ENCODE results near the gene MAS1L. TPM values are rescaled to one million over a fixed set of nuclear protein-coding genes. Genes with fewer than 3 reads are reported as not detected.

Gene MAS1L
- total RNA-seq, 4 donors from 2014 or later = not detected

GRCh38 chr6:29504961-29505360, 17.2 kb upstream of the MAS1L start:
- no peak for TF ChIP-seq CTCF (IDR thresholded peaks at IDR 0.05)
- ATAC-seq (ENCODE audit: low FRiP score) (no peak), DNase-seq (ENCODE audit: low spot score) (no peak)

- no peak for TF ChIP-seq CTCF (IDR thresholded peaks at IDR 0.05)
- ATAC-seq (ENCODE audit: low FRiP score) (no peak), DNase-seq (ENCODE audit: low spot score) (no peak)
These were observed 14.8 kb upstream of the MAS1L start for GRCh38 chr6:29502597-29502996.

- TF ChIP-seq CTCF (IDR thresholded peaks at IDR 0.05) = no peak
- no peak for ATAC-seq (ENCODE audit: low FRiP score)
- no peak for DNase-seq (ENCODE audit: low spot score)
These were observed 14.4 kb upstream of the MAS1L start for GRCh38 chr6:29502181-29502580.

- ATAC-seq (ENCODE audit: low FRiP score) (no peak), DNase-seq (ENCODE audit: low spot score) (no peak)
- no peak for TF ChIP-seq CTCF (IDR thresholded peaks at IDR 0.05)
These were observed 13.3 kb upstream of the MAS1L start for GRCh38 chr6:29501106-29501505.

GRCh38 chr6:29500594-29500993, 12.8 kb upstream of the MAS1L start:
- no peak for TF ChIP-seq CTCF (IDR thresholded peaks at IDR 0.05)
- ATAC-seq (ENCODE audit: low FRiP score) (no peak), DNase-seq (ENCODE audit: low spot score) (no peak)

GRCh38 chr6:29499704-29500103, 11.9 kb upstream of the MAS1L start:
- ATAC-seq (ENCODE audit: low FRiP score) (no peak), DNase-seq (ENCODE audit: low spot score) (no peak)
- no peak for TF ChIP-seq CTCF (IDR thresholded peaks at IDR 0.05)

- DNase-seq (ENCODE audit: low spot score) (no peak), ATAC-seq (ENCODE audit: low FRiP score) (no peak)
- no peak for TF ChIP-seq CTCF (IDR thresholded peaks at IDR 0.05)
These were observed 9.2 kb upstream of the MAS1L start for GRCh38 chr6:29496961-29497360.

Data from omental fat pad (tissue), 4 donors.